SK-N-MC (cell line): ENCODE data around the gene PTPRK.

Experiments used
- EZH2 ChIP-seq: fragments of 200-600 bp; sonication (generic); IDR thresholded peaks from one replicate; pipeline ENCODE4 v1.6.1; 2017; ENCODE audit warnings: antibody characterized with exemption
- FOXP2 ChIP-seq: optimal IDR thresholded peaks from 2 replicates; pipeline ENCODE3; 2011; ENCODE audit warnings: mild to moderate bottlenecking, moderate library complexity; ENCODE audit not compliant: insufficient read depth; ENCODE audit errors: extremely low read length, control extremely low read depth
- POLR2AphosphoS5 ChIP-seq: IDR thresholded peaks from 2 replicates; pipeline ENCODE4 v1.6.1; 2012; ENCODE audit warnings: mild to moderate bottlenecking, low read depth, low read length, borderline replicate concordance

DNA sequence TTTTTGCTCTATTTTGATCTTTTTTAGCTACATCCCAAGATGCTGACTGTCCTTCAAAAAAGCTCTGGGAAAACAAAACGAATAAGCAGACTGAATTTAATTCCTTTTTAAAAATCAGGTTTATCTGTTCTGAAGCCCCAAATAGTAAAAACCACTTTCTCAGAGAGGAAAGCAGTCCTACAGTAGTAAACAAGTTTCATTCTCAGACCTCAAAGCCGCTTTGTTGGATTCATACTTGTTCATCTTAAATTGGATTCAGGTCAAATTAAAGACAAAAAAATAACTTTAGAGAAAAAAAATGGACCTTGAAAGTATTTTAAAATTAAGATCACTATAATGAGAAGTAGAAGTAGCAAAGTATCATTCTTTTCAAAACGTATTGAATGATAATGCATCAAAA is 523.5 kb downstream of the PTPRK start:
- TF ChIP-seq POLR2AphosphoS5 (no peak), EZH2 (no peak), FOXP2 (no peak)
